B cell (primary cell): Measurements from ENCODE around the gene MYOCD. TPM values are rescaled to one million over a fixed set of nuclear protein-coding genes. Genes with fewer than 3 reads are reported as not detected.

ENCODE experiments used
- ATAC-seq: fragments of 200-7000 bp; cut with Tn5 transposase; one replicate; pipeline ENCODE4 v1.10.0; 2021; ENCODE audit warnings: low read depth, mild to moderate bottlenecking, moderate number of reproducible peaks, moderate library complexity
- CTCF ChIA-PET: fragments of 350-600 bp; sonication (Branson Sonifier 250); formaldehyde crosslinking; loops from one replicate; lab custom pipeline; 2021; ENCODE audit warnings: antibody characterized with exemption, inconsistent platforms; lab: Charles Lee
- POLR2A ChIA-PET: fragments of 350-600 bp; sonication (Branson Sonifier 250); formaldehyde crosslinking; loops from one replicate; lab custom pipeline; 2021; ENCODE audit warnings: antibody characterized with exemption; lab: Charles Lee
- DNase-seq: peaks from one replicate; pipeline ENCODE4 v3.0.0; 2013
- H2AFZ ChIP-seq: 2 replicates; pipeline ENCODE4 v1.6.1; 2012; ENCODE audit warnings: mild to moderate bottlenecking, low read depth, low read length; ENCODE audit not compliant: insufficient read depth, poor library complexity, severe bottlenecking
- H3K27ac ChIP-seq, 2 donors: 1 replicate in 1 of 2; 2 replicates in 1 of 2; pipeline ENCODE4 v1.5.1; 2012 to 2013; ENCODE audit warnings: low read length in 2 of 2, mild to moderate bottlenecking in 2 of 2, moderate library complexity in 1 of 2
- H3K27me3 ChIP-seq, 4 experiments: fragments of 200-600 bp in 1 of 4; sonication (generic) in 1 of 4; replicated peaks in 1 of 4; 1 replicate in 2 of 4; 2 replicates in 2 of 4; pipeline versions ENCODE4 v1.6.1 to v1.7.0; 2013 to 2016; ENCODE audit warnings: low read length in 3 of 4, mild to moderate bottlenecking in 2 of 4, mixed read lengths in 1 of 4, moderate library complexity in 1 of 4; ENCODE audit not compliant: insufficient read depth in 4 of 4, control insufficient read depth in 3 of 4; ENCODE audit errors: control extremely low read depth in 1 of 4
- H3K36me3 ChIP-seq, 2 experiments: replicated peaks in 1 of 2; 1 replicate in 1 of 2; 2 replicates in 1 of 2; pipeline versions ENCODE4 v1.6.1 to v1.7.1; 2013; ENCODE audit warnings: low read length in 1 of 2; ENCODE audit not compliant: insufficient read depth in 2 of 2, control insufficient read depth in 1 of 2; ENCODE audit errors: control extremely low read depth in 1 of 2, extremely low read depth in 1 of 2
- H3K4me1 ChIP-seq, 2 donors: fragments of 200-600 bp in 1 of 2; sonication (generic) in 1 of 2; 1 replicate in 1 of 2; 2 replicates in 1 of 2; pipeline versions ENCODE4 v1.5.1 to v1.6.1; 2013 to 2017; ENCODE audit warnings: low read length in 2 of 2; ENCODE audit not compliant: control insufficient read depth in 2 of 2, insufficient read depth in 2 of 2
- H3K4me2 ChIP-seq: replicated peaks from 2 replicates; pipeline ENCODE3; 2012; ENCODE audit warnings: mild to moderate bottlenecking, low read depth, low read length; ENCODE audit not compliant: poor library complexity, severe bottlenecking
- H3K4me3 ChIP-seq, 5 experiments: fragments of 200-600 bp in 1 of 5; sonication (generic) in 1 of 5; 1 replicate in 3 of 5; 2 replicates in 2 of 5; pipeline versions ENCODE4 v1.5.1 to v1.7.0; 2011 to 2016; ENCODE audit warnings: low read length in 4 of 5, mild to moderate bottlenecking in 4 of 5, low read depth in 2 of 5, control low read depth in 1 of 5, moderate library complexity in 1 of 5; ENCODE audit not compliant: insufficient read depth in 1 of 5; ENCODE audit errors: control extremely low read depth in 1 of 5, extremely low read depth in 1 of 5
- H3K79me2 ChIP-seq: fragments of 200-600 bp; sonication (generic); one replicate; pipeline ENCODE4 v1.6.0; 2016; ENCODE audit warnings: low read length; ENCODE audit not compliant: control insufficient read depth, insufficient read depth
- H3K9ac ChIP-seq: fragments of 200-600 bp; sonication (generic); 2 replicates; pipeline ENCODE4 v1.6.1; 2017; ENCODE audit warnings: mild to moderate bottlenecking, low read length, moderate library complexity
- H3K9me3 ChIP-seq, 3 donors: one replicate each; pipeline versions ENCODE4 v1.6.1 to v1.7.1; 2013; ENCODE audit warnings: low read length in 2 of 3; ENCODE audit not compliant: control insufficient read depth in 2 of 3, insufficient read depth in 1 of 3; ENCODE audit errors: control extremely low read depth in 1 of 3
- H4K20me1 ChIP-seq: 2 replicates; pipeline ENCODE4 v1.6.0; 2012; ENCODE audit warnings: mild to moderate bottlenecking, low read length; ENCODE audit not compliant: insufficient read depth, control insufficient read depth, poor library complexity, severe bottlenecking
- H3K27ac Mint-ChIP-seq: one replicate; pipeline ENCODE4 v1.8.0; 2021; ENCODE audit warnings: mixed read lengths
- H3K27me3 Mint-ChIP-seq: one replicate; pipeline ENCODE4 v1.8.0; 2021; ENCODE audit warnings: mixed read lengths
- H3K4me1 Mint-ChIP-seq: one replicate; pipeline ENCODE4 v1.8.0; 2021; ENCODE audit warnings: mixed read lengths
- H3K4me3 Mint-ChIP-seq: one replicate; pipeline ENCODE4 v1.8.0; 2021; ENCODE audit warnings: mixed read lengths
- H3K9me3 Mint-ChIP-seq: one replicate; pipeline ENCODE4 v1.8.0; 2022; ENCODE audit warnings: mixed read lengths; ENCODE audit not compliant: insufficient read depth
- CTCF ChIP-seq: fragments of 200-600 bp; IDR thresholded peaks from one replicate; pipeline ENCODE4 v1.8.0; 2022; ENCODE audit warnings: antibody characterized with exemption, mild to moderate bottlenecking
- EZH2 ChIP-seq: IDR thresholded peaks from 2 replicates; pipeline ENCODE4 v1.6.1; 2012; ENCODE audit warnings: borderline replicate concordance, low read depth, mild to moderate bottlenecking, moderate library complexity, low read length; ENCODE audit not compliant: insufficient read depth, poor library complexity, severe bottlenecking
- WGBS: methylation state at CpG from one replicate; pipeline ENCODE4 v1.1.5; 2013; ENCODE audit warnings: missing lambda C conversion rate; ENCODE audit not compliant: insufficient coverage; 5-methylcytosine and 5-hydroxymethylcytosine counted together
- intact Hi-C: fragments of 100-400 bp; cut with micrococcal nuclease; formaldehyde crosslinking; loops from one replicate; pipeline ENCODE4 v1.10.0; 2022
- polyA plus RNA-seq: library from polyadenylated mRNA; depleted of rRNA; stranded (reverse); fragments of >200 nt; gene quantifications from 2 replicates; pipeline ENCODE4 v1.2.3, GENCODE V29; 2012
- total RNA-seq, 2 donors: library from RNA; stranded (reverse); fragments of 120-200 nt in 1 of 2; gene quantifications; 1 replicate in 1 of 2; 2 replicates in 1 of 2; pipeline versions ENCODE4 v1.2.3 to v1.2.4, GENCODE V29; 2013 to 2022

MYOCD gene
- total and polyA plus RNA-seq, 2 donors (not counting 1 experiment from before 2014, with no cell fraction given), result 0.32 TPM; not detected in 1

DNA sequence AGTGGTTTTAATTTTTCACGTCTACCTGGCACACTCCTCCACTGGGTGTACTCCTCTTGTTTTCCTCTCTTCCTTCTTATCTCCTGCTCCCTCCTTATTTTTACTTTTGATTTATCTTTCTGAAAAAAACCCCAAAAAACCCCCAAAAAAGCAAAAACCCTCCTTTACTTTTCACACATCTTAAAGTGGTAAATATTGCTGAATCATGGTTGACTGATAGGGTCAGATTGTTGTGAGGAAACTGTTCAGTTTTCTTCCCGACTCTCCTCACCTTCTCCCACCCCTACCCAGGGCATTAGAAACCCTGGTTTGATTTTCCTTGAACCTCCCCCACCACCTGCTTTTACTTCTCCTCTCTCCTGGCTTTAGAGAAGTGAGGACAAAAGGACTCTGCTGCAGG, 149.0 kb downstream of the MYOCD start:
- peaks cover 14 to 15% of the 10 kb centered on the region in 2 donors for H3K4me1 ChIP-seq
- ATAC-seq, result no peak
- Mint-ChIP-seq H3K4me1 (peaks cover 28% of the 10 kb centered on the region), H3K27ac (no peak overlapping the region), H3K9me3 (peaks cover 2% of the 10 kb centered on the region), H3K4me3 (no peak overlapping the region), H3K27me3 (no peaks in the 10 kb centered on the region)
- CTCF ChIA-PET, result no interaction called here
- TF ChIP-seq CTCF, result no peak
- no peak overlapping the region for H2AFZ ChIP-seq
- H3K4me2 ChIP-seq, result no peak overlapping the region
- H3K4me3 ChIP-seq, result no peak overlapping the region
- H3K79me2 ChIP-seq, result no peaks in the 10 kb centered on the region
- no peak overlapping the region for H3K9ac ChIP-seq
- POLR2A ChIA-PET, result no interaction called here
- no peaks in the 10 kb centered on the region for H3K9me3 ChIP-seq
- H3K27ac ChIP-seq, result no peak overlapping the region
- no peaks in the 10 kb centered on the region for H3K27me3 ChIP-seq
- intact Hi-C loops, result no loop called here
- no peak for DNase-seq
- no peaks in the 10 kb centered on the region for H3K36me3 ChIP-seq
- WGBS, result no CpG with 5 or more reads among the region's 2 CpGs
- no peaks in the 10 kb centered on the region for H4K20me1 ChIP-seq

DNA sequence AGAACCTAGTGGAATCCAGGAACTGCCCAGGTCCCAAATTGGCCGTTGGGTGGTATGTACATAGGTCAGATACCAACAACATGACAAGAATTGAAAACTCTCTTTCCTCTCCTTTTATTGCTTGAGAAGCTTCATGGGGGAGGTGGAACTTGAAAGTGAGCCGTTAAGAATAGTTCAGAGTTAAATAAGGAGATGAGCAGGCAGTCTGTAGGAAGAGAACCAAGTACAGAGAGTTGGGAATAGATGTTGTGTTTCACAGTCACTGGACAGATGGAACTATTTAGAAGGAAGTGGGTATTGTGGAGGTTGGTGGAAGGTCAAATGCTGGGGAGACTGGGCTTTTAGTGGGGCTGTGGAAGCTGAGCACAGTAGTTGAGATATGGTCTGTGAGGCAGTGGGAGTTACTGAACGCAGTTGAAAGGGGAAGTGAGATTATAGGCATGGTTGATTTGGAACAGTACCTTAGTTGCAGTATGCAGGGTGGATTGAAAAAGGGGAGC, 150.0 kb downstream of the MYOCD start:
- no peaks in the 10 kb centered on the region for H4K20me1 ChIP-seq
- peak overlapping the region; percentile 30 for H3K9ac ChIP-seq
- H2AFZ ChIP-seq, result peak overlapping the region; percentile 6
- H3K4me3 ChIP-seq, result peak overlapping the region in 2 of 5 experiments; percentile 17 to 19
- peak overlapping the region in 1 of 2 donors; percentile 51 for H3K27ac ChIP-seq
- H3K27me3 Mint-ChIP-seq, result no peaks in the 10 kb centered on the region
- no peaks in the 10 kb centered on the region for H3K27me3 ChIP-seq
- TF ChIP-seq CTCF (no peak), EZH2 (no peak)
- DNase-seq (peak; percentile 69), ATAC-seq (peak; percentile 97)
- H3K9me3 Mint-ChIP-seq, result no peaks in the 10 kb centered on the region
- ChIA-PET CTCF (no interaction called here), POLR2A (no interaction called here)
- H3K27ac Mint-ChIP-seq, result peak overlapping the region; percentile 72
- H3K36me3 ChIP-seq, result no peaks in the 10 kb centered on the region
- peak overlapping the region; percentile 41 for H3K4me2 ChIP-seq
- peaks cover 28% of the 10 kb centered on the region for H3K4me1 Mint-ChIP-seq
- 30% methylated on average over 2 of the region's 3 CpGs for WGBS
- no peaks in the 10 kb centered on the region for H3K79me2 ChIP-seq
- peaks cover 14 to 15% of the 10 kb centered on the region in 2 donors for H3K4me1 ChIP-seq
- H3K9me3 ChIP-seq, result peaks cover 0 to 1% (median 0%) of the 10 kb centered on the region in 3 donors
- intact Hi-C loops, result no loop called here
- H3K4me3 Mint-ChIP-seq, result peak overlapping the region; percentile 61

Other genes starting within 250 kb of the MYOCD start
- gene ARHGAP44, start 123.6 kb downstream of the MYOCD start, total RNA-seq, result 11.6 and 15.2 TPM in 2 replicates
- 0.35 and 0.78 TPM in 2 replicates for gene ARHGAP44, start 123.6 kb downstream of the MYOCD start, polyA plus RNA-seq